DMS153 treated with DMSO at 0.1 percent for 48 hours (cell line): Measurements from ENCODE around the gene HOPX.
"Not testable (repeated sequence)": the region's sequence is repeated elsewhere in the genome, so short reads cannot be mapped to it uniquely, and the experiment has no call there.

Source experiments
- DNase-seq: peaks from one replicate; lab custom pipeline; 2025; ENCODE audit not compliant: unreplicated experiment; lab: John Stamatoyannopoulos, UW

Gene HOPX

DNA sequence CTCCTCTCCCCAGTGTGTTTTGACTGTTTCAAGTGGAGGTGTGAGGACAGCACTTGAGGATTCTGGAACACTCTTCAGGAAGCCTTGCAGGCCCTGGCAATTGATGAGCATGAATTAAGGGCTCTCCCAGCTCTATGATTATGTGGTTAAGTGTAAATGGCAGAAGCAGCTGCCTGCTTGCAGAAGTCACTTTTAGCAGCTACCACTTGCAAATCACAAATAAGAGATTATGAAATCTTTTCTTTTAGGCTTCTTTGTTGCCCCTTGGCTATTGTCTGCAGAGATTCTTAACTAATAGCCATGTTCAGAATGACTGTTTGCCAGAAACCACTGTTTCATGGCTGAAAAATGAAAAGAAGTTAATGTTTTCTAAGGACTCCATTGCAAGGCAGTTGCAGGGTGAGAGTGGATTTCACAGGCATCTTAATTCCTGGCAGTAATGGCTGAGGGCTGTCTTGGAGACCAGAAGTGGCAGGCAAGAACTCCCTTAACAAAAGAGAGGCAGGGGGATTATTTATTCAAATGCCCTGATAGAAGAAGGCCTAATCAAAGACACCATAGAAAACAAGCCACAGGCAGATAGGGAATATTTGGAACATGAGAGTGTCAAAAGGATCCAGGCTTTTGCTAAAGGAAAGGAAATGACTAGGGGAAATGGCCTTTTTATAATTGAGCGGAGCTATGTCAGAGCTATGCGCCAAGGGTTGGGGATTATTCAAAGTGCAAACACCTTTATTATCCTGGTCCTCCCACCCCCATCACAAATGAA lies 8.3 kb upstream of the HOPX start:
- DNase-seq, result no peak

- DNase-seq, result no peak
Observed at GRCh38 chr4:56688094-56688647, 7.1 kb upstream of the HOPX start.

DNA sequence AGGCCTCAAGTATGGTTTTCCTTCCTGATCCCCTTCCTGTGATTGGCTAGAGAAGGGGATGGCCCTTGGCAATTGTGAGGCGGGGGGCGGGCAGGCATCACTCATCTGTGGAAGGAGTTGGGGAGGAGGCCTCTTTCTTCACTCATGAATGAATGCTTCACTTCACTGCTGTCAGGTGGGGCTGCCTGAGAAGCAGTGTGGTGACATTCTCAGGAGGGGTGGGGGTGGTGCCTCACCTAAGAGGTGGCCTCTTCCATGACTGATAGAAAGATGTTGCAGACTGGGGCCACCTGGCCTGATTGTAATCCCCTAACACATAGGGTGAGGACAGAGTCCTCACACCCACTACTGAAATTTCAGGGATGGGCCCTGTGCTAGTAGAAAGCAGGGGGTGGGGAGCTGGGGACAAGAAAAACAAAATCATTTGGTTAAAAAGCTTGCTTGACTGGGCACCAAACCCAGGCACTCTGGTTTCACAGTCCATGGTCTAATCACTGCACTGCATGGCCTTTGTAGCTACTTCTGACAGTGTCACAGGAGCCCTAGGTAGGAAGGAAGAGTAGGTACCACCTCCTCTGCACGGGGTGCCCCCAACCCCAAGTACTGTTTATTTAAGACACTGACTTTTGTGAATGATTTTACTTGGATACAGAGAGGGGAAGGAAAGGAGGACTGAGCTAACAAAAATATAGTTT lies 5.6 kb upstream of the HOPX start:
- DNase-seq, result no peak

DNA sequence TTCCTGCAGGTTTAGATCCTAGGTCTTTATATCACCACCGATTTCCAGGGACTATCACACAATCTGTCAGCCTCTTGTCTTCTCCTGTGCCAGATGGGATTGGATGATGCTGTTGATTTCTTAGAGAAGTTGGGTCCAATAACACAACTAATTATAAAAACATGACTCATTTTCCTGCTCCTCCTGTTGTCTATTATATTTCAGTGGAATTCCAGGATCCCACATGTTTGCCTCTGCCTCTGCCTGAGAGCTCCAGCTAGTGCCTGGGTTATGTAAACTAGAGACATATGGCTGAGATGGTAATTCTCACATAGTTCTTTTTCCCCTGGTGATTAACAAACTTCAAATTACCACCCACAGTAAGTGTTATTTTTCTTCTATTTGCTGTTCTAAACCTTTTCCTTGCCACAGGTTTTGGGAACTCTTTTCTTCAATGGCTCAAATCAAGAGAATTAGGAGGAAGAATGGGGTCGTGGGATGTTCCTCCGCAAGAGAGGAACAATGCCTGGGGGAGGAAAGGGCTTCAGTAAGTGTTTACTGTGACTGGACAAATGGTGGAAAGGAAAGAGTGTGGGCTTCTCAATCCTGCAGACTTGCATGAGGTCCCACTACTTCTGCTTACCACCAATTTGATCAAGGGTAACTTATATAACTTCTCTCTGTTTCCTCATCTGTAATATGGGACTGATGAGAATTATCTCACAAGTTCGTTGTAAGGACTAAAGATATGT lies 3.4 kb upstream of the HOPX start:
- DNase-seq, result no peak

DNA sequence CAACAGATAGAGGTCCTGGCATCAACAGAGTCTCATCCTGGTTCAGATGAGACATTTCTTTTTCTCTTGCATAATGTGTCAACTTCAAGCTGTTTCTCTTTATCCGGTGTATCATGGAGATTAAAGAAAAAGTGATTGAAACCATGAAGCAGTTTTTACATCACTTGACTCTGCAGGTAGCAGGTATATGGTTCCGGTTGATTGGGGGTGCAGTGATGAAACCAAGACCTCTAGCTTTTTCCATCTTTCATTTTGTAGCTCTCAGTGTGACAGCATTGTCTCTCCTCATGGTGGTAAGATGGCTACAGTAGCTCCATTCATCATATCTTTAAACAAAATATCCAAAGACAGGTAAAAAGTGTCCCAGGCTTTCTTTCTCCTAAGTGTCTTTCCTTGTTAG lies 2.4 kb upstream of the HOPX start:
- DNase-seq, result no peak

- DNase-seq, result peak; percentile 13
Observed at GRCh38 chr4:56681853-56682525, 893 bp upstream of the HOPX start.

- no peak for DNase-seq
Observed at GRCh38 chr4:56680266-56680665, 830 bp downstream of the HOPX start.

DNA sequence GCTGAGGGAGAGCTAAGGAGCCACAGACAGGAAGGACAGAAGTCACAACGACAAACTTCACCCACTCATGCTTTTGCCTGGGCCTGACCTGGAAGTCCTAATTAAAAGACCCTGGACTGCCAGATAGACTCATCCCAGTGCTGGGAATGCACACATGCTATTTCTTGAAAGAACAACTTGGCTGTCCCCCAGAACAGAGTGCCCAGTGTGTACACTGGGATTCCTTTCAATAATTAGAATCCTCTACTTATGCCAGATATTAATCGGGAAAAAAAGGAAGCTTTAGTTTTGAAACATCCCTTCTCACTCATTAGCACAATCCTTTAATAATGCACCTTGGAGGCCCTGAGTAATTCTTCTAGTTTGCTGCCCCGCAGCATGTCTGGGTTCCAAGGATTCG lies 3.4 kb downstream of the HOPX start:
- no peak for DNase-seq

GRCh38 chr4:56674984-56675383 lies 6.1 kb downstream of the HOPX start:
- DNase-seq, result no peak

GRCh38 chr4:56671860-56672259 lies 9.2 kb downstream of the HOPX start:
- no peak for DNase-seq

- DNase-seq, result no peak
Observed at GRCh38 chr4:56671373-56671772, 9.7 kb downstream of the HOPX start.

DNA sequence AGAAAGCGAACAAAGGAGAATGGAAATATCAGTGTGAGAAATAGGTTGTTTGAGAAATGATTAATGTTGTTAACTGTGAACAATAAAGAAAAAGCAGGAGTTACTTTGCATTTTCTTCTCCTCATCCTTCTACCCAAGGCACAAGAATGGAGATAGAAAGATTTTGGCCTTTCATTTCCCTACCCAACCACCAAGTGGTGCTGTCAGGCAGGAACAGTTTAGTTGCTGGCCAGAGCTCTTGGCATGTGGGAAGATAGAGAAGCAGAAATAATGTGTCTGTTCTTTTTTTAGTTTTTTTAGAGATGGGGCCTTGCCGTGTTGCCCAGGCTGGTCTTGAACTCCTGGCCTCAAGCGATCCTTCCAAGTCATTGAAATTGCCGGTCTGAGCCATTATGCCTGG lies 12.8 kb downstream of the HOPX start:
- no peak for DNase-seq

DNA sequence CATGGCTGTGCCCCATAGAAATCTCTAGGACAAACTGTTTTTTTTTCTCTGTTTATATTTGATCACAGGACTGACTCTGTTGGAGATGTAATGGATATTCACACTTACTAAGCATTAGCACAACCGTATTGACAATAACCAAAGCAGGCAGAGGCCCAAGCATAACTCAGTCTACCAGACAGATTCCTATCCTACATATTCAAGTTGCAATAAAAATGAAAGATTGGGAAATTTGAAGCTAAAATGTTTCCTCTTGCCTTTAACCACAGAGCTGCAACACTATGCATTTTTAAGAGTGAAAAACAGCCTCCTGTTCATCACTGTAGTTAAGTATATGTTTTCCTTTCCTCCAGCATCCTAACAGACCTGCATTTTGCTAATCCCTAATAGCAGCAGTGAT lies 13.7 kb downstream of the HOPX start:
- not testable (repeated sequence) for DNase-seq

- no peak for DNase-seq
Observed at GRCh38 chr4:56666279-56666678, 14.8 kb downstream of the HOPX start.

GRCh38 chr4:56665781-56666180 lies 15.3 kb downstream of the HOPX start:
- no peak for DNase-seq

DNA sequence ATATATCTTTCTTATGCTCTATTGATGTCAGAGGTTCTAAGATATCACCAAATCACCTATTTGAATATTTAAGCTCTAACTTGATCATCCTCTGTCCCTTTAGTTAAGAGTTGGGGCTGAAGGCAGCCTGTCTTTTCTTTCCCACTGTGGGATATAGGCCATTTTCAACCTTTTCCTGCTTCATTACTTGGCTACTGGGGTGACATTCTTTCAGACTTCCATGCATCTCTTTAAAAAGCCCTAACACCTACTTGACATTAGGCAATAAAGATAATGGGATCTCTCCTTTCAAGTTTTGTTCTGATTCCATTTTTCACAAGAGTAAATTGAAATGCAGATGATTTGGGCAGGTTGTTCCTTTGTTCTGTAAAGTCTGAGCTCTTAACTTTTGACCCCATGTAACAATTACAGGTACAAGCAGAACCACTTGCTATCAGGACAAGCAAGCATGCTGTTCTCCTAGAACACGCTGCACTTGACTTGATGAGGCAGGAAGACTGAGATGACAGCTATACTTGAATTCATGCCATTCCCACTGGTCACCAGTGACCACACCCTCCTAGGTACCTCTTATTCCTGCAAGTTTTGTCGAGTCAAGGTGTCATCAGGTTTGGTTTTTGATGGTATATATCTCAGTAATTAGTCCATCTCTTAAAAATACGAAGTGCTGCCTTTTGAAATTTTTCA lies 18.2 kb downstream of the HOPX start:
- no peak for DNase-seq

DNA sequence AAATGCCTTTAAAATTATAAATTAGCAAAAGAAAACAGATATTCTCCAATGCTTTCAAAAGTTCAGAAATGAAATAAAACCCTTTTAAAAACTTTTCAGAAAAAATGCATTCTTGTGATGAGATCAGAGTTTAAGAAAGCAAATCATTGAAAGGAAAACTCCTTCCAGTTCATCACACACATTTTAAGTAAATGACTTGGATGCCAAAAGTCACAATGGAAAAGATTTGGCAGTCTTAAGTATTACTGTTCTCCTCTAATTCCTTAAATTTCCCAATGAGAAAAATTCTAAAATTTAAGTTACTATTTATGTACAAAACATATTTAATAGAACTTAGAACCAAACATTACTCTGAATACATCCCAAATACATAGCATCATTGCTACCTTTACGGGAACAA lies 21.1 kb downstream of the HOPX start:
- no peak for DNase-seq

GRCh38 chr4:56658528-56658927 lies 22.6 kb downstream of the HOPX start:
- DNase-seq, result no peak

DNA sequence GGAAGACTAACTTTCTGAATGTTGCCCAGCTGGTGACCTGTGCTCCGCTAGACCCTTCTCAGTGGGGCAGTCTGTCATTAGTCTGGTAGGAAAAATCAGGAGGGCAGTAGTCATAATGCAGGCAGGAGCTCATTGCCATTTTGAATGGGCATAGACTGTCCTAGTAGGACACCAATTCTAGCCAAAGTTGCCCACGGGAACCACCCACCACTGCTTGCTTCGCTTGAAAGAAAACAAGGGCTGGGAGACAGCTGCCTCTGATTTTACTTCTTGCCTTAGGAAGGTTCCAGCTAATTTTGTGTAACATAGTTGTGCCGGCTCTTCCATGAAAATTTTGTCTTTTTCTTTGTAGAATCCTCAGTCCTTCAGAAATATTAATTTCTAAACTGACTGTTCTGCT lies 23.3 kb downstream of the HOPX start:
- DNase-seq, result no peak

DNA sequence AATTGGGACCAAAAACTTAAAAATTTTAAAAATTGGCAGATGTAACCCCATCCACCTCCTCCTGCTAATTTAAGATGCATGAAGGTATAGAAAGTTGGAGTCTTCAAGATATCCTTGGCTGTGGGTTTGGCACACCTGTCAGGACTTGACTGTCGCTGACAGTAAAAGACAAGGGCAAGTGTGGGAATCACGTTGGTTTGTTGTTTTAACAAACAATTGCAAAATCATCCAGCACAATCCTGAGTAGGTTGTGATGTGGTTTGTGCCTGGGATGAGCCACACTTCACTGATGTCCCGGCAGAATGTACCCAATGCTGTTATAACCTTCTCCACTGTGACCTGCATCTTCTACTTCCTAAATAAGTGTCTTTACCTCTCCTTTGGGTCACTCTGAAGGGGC lies 24.0 kb downstream of the HOPX start:
- no peak for DNase-seq

GRCh38 chr4:56656346-56656643 lies 24.8 kb downstream of the HOPX start:
- no peak for DNase-seq
